Esophagus muscularis mucosa (tissue), 4 donors: ENCODE results near the gene GNPTAB. TPM values are rescaled to one million over a fixed set of nuclear protein-coding genes. Genes with fewer than 3 reads are reported as not detected.
A peak's percentile ranks its signal among the peaks of the same experiment; 100 is the strongest.
"Not testable (repeated sequence)": the region's sequence is repeated elsewhere in the genome, so short reads cannot be mapped to it uniquely, and the experiment has no call there.

Experiments
- DNase-seq: peaks from one replicate; pipeline ENCODE4 v3.0.0-alpha.2; 2017; ENCODE audit errors: extremely low spot score
- H3K27ac ChIP-seq, 4 donors: fragments of 200-600 bp; sonication (generic); replicated peaks in 1 of 4; 1 replicate in 3 of 4; 2 replicates in 1 of 4; pipeline ENCODE4 v1.5.1; 2016 to 2019; ENCODE audit warnings: mild to moderate bottlenecking in 1 of 4
- H3K27me3 ChIP-seq, 4 donors: fragments of 200-600 bp; sonication (generic); one replicate each; pipeline versions ENCODE4 v1.5.1 to v1.6.0; 2016 to 2019
- H3K36me3 ChIP-seq, 4 donors: fragments of 200-600 bp; sonication (generic); one replicate each; pipeline ENCODE4 v1.5.1; 2016 to 2019
- H3K4me1 ChIP-seq, 4 donors: fragments of 200-600 bp; sonication (generic); one replicate each; pipeline ENCODE4 v1.5.1; 2016 to 2019
- H3K4me3 ChIP-seq, 4 donors: fragments of 200-600 bp; sonication (generic); 1 replicate in 2 of 4; 2 replicates in 2 of 4; pipeline ENCODE4 v1.5.1; 2016 to 2019; ENCODE audit warnings: mild to moderate bottlenecking in 4 of 4, moderate library complexity in 1 of 4
- H3K9me3 ChIP-seq, 4 donors: fragments of 200-600 bp; sonication (generic); 1 replicate in 3 of 4; 2 replicates in 1 of 4; pipeline ENCODE4 v1.5.1; 2016 to 2019
- EP300 ChIP-seq: sonication (generic); formaldehyde crosslinking; IDR thresholded peaks from one replicate; pipeline ENCODE4 v1.6.1; 2017; ENCODE audit warnings: antibody characterized with exemption
- POLR2A ChIP-seq: fragments of 450-650 bp; IDR thresholded peaks from one replicate; pipeline ENCODE4 v1.6.1; 2017; ENCODE audit warnings: antibody characterized with exemption, moderate library complexity, mild to moderate bottlenecking, low read depth
- POLR2AphosphoS5 ChIP-seq, 2 donors: sonication (generic); formaldehyde crosslinking; IDR thresholded peaks; one replicate each; pipeline ENCODE4 v1.6.1; 2017; ENCODE audit warnings: antibody characterized with exemption in 2 of 2
- WGBS: methylation state at CpG from one replicate; pipeline ENCODE4 v1.1.5; 2018; 5-methylcytosine and 5-hydroxymethylcytosine counted together
- intact Hi-C: fragments of 100-400 bp; cut with DNase I; formaldehyde crosslinking; loops from one replicate; pipeline ENCODE4 v1.15.1; 2023
- total RNA-seq, 4 donors: library from RNA; depleted of rRNA; stranded (reverse); fragments of >200 nt; gene quantifications; one replicate each; pipeline versions ENCODE4 v1.1.0 to v1.2.1, GENCODE V29; 2016
- TF ChIP-seq, protein P1 (sequence below), 3 experiments: fragments of 200-600 bp in 2 of 3; fragments of 450-650 bp in 1 of 3; sonication (generic) in 2 of 3; IDR thresholded peaks; one replicate each; pipeline ENCODE4 v1.5.1; 2017 to 2019; ENCODE audit warnings: antibody characterized with exemption in 3 of 3, mild to moderate bottlenecking in 2 of 3, moderate library complexity in 1 of 3

The GNPTAB gene
- total RNA-seq, 4 donors from 2014 or later, result 30.5 to 37.0 (median 32.1) TPM

DNA sequence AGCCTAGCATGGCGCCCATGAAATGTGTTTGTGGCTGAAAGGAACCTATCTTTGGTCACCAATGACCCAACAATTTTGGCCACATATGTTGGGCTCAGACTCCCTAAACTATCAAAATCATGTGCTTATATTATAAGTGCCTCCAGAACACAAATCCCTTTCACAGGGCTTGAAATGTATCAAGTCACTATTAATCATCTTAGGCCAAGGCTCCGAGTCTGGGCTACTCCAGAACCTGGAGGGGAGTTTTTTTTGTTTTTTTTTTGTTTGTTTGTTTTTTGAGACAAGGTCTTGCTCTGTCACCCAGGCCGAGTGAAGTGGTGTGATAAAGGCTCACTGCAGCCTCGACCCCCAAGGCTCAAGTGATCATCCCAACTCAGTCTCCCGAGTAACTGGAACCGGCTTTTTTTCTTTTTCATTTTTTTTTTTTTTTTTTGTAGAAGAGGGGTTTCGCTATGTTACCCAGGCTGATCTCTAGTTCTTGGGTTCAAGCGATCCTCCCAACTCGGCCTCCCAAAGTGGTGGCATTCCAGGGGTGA, 45.6 kb upstream of the GNPTAB start:
- DNase-seq, result no peak
- Histone ChIP-seq H3K27ac (peak overlapping the region; percentile 94 to 99 (median 95)), H3K27me3 (no peaks in the 10 kb centered on the region), H3K4me3 (peak overlapping the region; percentile 73 to 92 (median 79)), H3K4me1 (peaks cover 0 to 27% (median 26%) of the 10 kb centered on the region in 4 donors), H3K9me3 (no peaks in the 10 kb centered on the region), H3K36me3 (no peaks in the 10 kb centered on the region)
- 53% methylated on average over 9 of the region's 9 CpGs for WGBS
- TF ChIP-seq EP300, result no peak
- intact Hi-C loops, result loop anchor here (2.0 kb wide), 1 partner anchor 48 kb away; no protein-coding TSS in a partner anchor

- Histone ChIP-seq H3K27ac (peak overlapping the region; percentile 94 to 99 (median 95)), H3K9me3 (no peaks in the 10 kb centered on the region), H3K36me3 (no peaks in the 10 kb centered on the region), H3K27me3 (no peaks in the 10 kb centered on the region), H3K4me1 (peaks cover 0 to 27% (median 23%) of the 10 kb centered on the region in 4 donors), H3K4me3 (no peak overlapping the region)
- TF ChIP-seq POLR2A, result no peak
- TF ChIP-seq, protein P1, sequence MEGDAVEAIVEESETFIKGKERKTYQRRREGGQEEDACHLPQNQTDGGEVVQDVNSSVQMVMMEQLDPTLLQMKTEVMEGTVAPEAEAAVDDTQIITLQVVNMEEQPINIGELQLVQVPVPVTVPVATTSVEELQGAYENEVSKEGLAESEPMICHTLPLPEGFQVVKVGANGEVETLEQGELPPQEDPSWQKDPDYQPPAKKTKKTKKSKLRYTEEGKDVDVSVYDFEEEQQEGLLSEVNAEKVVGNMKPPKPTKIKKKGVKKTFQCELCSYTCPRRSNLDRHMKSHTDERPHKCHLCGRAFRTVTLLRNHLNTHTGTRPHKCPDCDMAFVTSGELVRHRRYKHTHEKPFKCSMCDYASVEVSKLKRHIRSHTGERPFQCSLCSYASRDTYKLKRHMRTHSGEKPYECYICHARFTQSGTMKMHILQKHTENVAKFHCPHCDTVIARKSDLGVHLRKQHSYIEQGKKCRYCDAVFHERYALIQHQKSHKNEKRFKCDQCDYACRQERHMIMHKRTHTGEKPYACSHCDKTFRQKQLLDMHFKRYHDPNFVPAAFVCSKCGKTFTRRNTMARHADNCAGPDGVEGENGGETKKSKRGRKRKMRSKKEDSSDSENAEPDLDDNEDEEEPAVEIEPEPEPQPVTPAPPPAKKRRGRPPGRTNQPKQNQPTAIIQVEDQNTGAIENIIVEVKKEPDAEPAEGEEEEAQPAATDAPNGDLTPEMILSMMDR (IDR thresholded peaks at IDR 0.05), result no peak
- no peak for TF ChIP-seq POLR2AphosphoS5 (IDR thresholded peaks at IDR 0.05)
- no peak for TF ChIP-seq EP300
- intact Hi-C loops, result no loop called here
- WGBS, result 94% methylated on average over 9 of the region's 9 CpGs
- DNase-seq, result no peak
These were observed 44.4 kb upstream of the GNPTAB start for GRCh38 chr12:101875162-101875561.

DNA sequence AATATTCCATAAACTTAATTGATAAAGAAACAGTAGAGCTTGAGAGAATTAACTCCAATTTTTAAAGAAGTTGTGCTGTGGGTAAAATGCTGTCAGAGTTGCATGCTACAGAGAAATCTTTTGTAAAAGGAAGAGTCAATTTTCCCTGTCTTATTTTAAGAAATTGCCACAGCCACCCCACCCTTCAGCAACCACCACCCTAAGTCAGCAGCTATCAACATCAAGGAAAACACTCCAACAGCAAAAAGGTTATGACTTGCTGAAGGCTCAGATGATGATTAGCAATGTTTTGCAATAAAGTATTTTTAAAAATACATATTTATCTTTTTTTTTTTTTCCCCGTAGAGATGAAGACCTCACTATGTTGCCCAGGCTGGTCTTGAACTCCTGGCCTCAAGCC, 40.2 kb upstream of the GNPTAB start:
- 87% methylated on average over 1 of the region's 1 CpG for WGBS
- TF ChIP-seq, protein P1 (IDR thresholded peaks at IDR 0.05), result no peak
- TF ChIP-seq POLR2AphosphoS5 (IDR thresholded peaks at IDR 0.05), result no peak
- TF ChIP-seq EP300, result no peak
- TF ChIP-seq POLR2A, result no peak
- intact Hi-C loops, result no loop called here
- no peaks in the 10 kb centered on the region for H3K27me3 ChIP-seq
- H3K9me3 ChIP-seq, result no peaks in the 10 kb centered on the region
- no peak overlapping the region for H3K4me3 ChIP-seq
- H3K4me1 ChIP-seq, result no peaks in the 10 kb centered on the region
- DNase-seq, result no peak
- no peaks in the 10 kb centered on the region for H3K36me3 ChIP-seq
- no peak overlapping the region for H3K27ac ChIP-seq

DNA sequence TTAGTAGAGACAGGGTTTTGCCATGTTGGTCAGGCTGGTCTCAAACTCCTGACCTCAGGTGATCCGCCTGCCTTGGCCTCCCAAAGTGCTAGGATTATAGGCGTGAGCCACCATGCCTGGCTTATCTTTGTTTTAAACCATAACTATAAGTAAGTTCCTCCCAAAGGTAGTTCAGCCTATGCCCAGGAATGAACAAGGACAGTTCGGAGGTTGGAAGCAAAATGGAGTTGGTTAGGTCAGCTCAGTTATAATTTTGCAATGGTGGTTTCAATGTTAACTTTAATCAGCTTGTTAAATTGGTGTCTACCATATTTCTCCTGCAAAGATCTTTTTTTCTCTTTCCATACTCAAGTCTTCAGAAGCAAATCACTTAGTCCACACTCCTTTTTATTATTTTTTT, 36.9 kb upstream of the GNPTAB start:
- DNase-seq, H3K4me3 ChIP-seq, intact Hi-C loops, H3K27me3 ChIP-seq, H3K4me1 ChIP-seq, H3K9me3 ChIP-seq, H3K27ac ChIP-seq, H3K36me3 ChIP-seq: not testable (repeated sequence)
- WGBS, result 98% methylated on average over 3 of the region's 3 CpGs

GRCh38 chr12:101866615-101867373, 36.0 kb upstream of the GNPTAB start:
- Histone ChIP-seq H3K27me3 (no peaks in the 10 kb centered on the region), H3K36me3 (no peaks in the 10 kb centered on the region), H3K27ac (no peak overlapping the region), H3K9me3 (no peaks in the 10 kb centered on the region), H3K4me3 (no peak overlapping the region), H3K4me1 (no peaks in the 10 kb centered on the region)
- TF ChIP-seq POLR2AphosphoS5 (IDR thresholded peaks at IDR 0.05), result no peak
- TF ChIP-seq, protein P1 (IDR thresholded peaks at IDR 0.05), result no peak
- no peak for TF ChIP-seq EP300
- TF ChIP-seq POLR2A, result no peak
- 71% methylated on average over 13 of the region's 13 CpGs for WGBS
- DNase-seq, result no peak
- intact Hi-C loops, result no loop called here
